NCI-H446 (cell line): ENCODE measurements around the gene RTN4IP1.

ENCODE experiments used
- DNase-seq, 2 experiments: peaks; one replicate each; lab custom pipeline; 2025; lab: John Stamatoyannopoulos, UW

RTN4IP1 gene

DNA sequence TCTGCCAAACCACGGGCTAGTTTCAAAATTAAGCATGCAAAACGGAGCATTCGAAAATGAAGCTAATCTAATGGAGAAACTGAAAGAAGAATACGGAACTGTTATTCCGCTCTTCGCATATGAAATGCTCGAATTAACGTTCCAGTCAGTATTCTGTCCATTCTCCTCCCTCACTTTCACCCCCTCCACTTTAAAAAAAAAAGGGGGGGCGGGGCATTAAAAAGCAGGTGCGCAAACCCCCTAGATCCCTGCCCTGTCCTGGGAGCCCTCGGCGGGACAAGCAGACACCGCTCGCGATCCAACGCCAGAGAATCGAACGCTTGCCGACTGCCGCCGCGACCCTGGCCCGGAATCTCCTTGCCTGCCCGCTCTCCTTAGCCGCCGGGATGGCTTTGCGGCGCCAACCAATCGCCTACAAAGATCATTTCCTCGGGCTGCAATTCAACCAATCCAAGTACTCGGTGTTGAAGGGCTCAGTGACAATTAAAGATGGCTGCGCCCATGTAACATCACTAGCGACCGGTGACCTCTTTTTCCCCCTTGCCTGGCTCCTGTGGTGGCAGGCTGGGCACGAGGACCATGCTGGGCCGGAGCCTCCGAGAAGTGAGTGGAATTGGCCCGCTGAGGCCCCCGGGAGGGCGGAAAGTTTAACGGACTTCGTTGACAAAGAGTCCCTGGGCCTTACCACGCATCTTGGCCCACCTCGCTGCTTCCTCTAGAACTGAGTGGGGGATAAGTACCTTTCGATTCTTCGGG is at the start of gene RTN4IP1, which contains the start of gene QRSL1:
RTN4IP1 (minus strand) TSS at position 396 of the 756 bp plus-strand sequence. CDS start 477 bp downstream, outside the sequence.
QRSL1 (plus strand) TSS at position 476 of the 756 bp plus-strand sequence; CDS start at position 580, 104 bp downstream.
- DNase-seq = peak; percentile 87 to 91

DNA sequence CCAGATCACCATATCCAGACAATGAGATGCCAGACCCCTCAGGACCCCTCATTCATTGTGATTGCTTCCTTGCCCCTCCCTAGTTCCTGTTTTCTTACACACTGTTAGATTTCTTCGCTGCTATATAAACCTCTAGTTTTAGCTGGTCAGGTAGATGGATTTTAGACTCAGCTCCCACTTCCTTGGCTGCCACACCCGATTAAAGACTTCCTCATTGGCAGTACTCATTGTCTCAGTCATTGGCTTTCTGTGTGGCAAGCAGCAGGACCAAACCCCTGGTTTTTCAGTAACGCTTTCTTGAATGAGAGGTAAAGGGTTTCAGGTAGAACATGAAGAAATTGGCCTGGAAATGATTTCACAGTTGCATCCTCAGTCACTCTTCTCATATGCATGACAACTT is 48.0 kb upstream of the RTN4IP1 start:
- DNase-seq = no peak

- DNase-seq = no peak
Measured at GRCh38 chr6:106674541-106675229, 45.4 kb upstream of the RTN4IP1 start.

DNA sequence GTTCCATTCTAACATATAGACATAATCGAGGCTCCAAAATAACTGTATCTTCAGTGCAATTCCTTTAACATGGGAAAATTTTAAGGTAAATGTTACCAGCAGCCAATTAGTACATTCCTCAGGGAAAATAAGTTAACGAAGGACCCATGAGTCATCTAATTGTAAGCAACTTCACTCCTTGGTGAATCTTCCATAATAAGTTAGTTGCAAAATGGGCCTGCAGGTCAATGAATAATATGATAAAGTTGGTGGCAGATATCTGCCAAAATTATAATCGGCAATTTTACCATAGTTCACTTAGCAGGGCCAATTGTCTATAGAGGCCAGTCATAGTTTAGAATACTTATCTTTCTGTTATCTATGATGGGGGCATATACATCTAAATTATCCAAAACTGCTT is 42.4 kb upstream of the RTN4IP1 start:
- DNase-seq = no peak

GRCh38 chr6:106670236-106670635 is 40.9 kb upstream of the RTN4IP1 start:
- DNase-seq = no peak

DNA sequence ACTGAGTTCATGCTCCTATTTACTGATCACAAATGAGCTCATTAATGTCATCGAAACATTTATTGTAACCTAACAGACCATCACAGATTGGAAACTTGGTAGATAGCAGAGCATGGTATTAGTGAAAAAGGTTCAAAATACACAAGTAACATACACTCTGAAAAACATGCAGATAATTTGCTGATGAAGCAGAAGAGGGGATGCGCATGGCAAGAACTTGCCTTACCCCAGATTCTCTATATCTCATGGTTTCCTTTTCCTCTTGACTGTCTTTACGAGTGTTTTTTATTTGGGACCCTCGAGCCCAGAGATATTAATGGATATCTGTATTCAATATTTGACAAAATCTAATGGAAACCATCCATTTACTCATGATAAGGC is 37.7 kb upstream of the RTN4IP1 start:
- no peak for DNase-seq

DNA sequence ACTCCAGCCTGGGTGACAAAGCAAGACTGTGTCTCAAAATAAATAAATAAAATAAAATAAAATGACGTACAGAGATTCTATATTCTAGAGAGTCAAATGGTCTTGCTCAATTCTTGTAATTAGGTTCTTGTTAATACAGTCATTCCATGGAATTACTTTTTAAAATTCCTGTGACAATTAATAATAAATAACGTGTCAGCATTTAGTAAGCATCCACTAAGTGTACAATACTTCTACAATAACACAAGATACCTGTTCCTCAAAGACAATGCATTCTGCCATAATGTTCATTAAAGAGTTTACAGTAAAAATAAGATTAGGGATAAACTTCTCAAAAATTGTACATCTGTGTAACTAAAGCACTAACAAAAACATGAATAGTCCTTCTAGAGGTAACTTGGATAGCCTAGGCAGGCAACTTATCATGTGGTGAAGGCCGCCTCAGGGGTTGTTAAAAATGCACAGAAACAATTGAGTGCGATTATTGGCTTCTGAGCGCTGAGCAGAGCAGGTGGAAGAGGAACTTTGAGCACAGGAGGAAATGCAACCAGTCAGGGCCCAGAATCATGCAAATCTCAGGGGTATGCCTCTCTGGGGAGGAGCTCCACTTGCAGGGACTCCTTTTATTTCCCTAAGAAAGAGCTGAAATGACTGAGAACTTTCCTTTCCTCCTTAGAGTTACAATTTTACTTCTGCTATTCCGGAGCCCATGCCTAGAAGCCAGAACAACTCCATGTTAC is 37.2 kb upstream of the RTN4IP1 start:
- no peak for DNase-seq

DNA sequence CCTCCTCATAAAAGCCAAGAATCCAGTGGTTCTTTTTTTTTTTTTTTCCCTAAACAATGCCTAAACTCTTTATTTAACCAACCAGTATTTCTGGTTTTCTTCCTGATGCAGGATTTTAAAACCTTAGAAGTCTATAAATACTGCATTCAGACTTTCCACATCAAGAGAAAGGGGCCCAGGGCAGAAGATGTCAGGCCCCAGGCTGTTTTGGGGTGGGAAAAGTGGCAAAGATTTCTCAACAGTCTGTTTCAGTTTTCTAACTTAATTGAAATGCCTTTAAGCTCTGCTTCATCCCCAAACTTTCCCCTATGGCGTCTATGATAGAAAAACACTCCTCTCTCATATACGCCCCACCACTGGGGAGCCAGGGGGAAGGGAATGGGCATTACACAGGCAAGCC is 33.2 kb upstream of the RTN4IP1 start:
- DNase-seq = no peak

DNA sequence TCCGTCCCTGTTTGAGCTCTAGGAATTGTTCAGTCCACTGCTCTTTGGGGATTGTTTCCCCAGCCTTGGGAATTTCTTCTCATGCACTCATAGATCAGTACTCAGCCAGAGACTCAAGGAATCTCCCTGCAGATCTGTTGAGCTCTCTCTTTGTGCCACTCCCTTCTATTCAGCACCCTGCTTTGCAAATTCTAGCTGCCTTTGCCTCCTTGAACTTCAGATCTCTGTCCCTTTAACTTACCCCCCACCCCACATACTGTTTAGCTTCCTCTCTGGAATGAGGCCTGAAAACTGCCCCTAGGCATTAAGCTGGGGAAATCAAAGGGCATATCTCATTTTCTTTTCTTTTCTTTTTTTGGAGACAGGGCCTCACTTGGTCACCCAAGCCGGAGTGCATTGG is 30.6 kb upstream of the RTN4IP1 start:
- DNase-seq = no peak

DNA sequence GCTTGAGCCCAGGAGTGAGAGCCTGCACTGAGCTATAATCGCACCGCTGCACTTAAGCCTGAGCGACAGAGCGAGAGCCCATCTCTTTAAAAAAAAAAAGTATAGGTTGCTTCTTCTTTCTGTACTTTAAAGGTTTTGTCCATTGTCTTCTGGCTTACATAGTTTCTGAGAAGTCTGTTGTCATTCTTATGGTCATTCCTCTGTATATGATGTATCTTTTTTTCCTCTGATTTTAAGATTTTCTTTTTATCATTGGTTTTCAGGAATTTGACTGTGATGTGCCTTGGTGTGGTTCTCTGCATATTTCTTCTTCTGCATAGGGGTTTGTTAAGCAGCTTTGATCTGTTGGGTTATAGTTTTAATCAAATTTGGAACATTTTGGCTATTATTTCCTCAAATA is 29.2 kb upstream of the RTN4IP1 start:
- no peak for DNase-seq

DNA sequence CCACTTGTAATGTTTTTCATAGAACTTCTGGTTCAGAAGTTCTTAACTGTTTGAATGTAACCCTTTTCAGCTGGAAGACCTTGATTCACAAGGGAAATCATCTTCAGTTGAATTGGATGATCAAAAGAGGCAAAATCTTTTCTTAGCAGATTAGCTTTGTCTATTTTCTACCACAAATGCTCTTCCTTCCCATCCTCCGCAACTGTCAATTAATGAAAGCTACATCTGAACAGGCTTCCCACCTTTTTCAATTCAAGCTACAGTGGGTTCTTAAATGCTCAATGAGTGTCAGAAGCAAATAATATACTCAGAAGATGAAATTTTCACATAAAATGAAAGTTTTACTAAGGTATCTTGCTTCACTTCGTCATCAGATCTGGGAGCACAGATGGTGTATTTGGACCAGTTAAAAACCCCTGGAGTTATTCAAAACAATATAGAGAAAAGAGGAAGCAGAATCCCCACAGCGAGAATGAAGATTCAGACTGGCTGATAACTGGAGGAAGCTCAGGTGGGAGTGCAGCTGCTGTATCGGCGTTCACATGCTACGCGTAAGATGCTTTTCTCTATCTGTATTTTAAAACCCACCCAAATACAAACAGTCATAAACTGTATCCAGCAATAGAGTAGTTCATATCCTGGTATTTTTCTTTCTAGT is 19.5 kb upstream of the RTN4IP1 start:
- no peak for DNase-seq

GRCh38 chr6:106643061-106643460 is 13.8 kb upstream of the RTN4IP1 start:
- DNase-seq = no peak

DNA sequence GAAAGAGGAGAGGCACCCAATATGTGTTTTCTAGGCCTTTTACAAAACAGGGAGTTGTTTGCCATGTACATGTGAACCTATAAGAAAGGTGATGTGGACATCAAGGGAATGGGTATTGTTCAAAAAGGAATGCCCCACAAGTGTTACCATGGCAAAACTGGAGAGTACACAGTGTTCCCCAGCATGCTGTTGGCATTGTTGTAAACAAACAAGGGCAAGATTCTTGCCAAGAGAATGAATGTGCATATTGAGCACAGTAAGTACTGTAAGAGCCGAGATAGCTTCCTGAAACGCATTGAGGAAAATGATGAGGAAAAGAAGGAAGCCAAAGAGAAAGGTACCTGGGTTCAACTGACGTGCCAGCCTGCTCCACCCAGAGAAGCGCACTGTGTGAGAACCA is 13.2 kb upstream of the RTN4IP1 start:
- no peak for DNase-seq

DNA sequence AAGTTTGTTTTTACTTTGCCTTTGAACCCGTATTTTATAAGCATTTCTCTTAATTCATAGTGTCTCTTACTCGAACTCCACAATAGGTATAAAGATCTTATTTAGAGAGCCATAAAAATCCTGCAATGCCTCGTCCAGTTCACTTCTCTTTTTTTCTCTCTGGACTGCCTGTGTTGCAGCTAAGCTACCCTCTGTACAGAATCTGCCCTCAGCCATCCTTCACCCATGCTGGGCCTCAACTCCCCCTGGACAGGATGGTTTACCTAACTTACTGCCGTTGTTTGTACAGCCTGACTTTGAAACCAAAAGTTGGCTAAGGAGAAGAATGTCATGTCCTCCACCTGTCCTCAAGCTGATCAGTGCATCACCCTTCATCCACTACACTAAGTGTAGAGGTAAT is 10.5 kb upstream of the RTN4IP1 start:
- no peak for DNase-seq

- DNase-seq = no peak
Measured at GRCh38 chr6:106637717-106638341, 8.5 kb upstream of the RTN4IP1 start.

DNA sequence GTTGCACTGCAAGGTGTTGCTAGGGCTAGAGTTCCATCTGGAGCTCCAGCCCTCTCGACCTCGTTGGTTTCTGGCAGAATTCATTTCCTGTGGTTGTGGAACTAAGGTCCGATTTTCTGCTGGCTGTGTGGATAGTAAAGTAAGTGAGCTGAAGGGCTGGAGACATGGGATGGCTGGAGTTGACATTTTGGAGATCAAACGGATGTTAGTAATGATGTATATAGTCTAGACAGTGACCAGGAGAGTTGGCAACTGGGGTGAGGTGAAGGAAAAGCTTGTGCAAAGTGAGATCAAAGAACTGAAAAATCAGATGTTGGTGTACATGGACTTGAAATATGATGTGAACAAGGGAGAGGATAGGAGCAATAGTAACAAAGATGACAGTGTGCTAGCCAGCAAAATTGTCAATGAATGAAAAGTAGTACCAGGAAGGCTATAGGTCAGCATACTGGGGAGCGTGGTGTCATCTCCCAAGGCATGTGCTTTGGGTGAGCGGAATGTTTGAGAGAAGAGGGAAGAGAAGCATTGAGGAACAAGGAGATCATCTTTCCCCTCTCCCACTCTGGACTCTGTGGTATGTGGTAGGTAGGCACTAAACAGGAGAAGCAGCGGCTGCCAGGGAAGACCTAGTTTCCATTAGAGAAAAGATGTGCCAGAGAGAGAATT is 7.9 kb upstream of the RTN4IP1 start:
- DNase-seq = no peak

DNA sequence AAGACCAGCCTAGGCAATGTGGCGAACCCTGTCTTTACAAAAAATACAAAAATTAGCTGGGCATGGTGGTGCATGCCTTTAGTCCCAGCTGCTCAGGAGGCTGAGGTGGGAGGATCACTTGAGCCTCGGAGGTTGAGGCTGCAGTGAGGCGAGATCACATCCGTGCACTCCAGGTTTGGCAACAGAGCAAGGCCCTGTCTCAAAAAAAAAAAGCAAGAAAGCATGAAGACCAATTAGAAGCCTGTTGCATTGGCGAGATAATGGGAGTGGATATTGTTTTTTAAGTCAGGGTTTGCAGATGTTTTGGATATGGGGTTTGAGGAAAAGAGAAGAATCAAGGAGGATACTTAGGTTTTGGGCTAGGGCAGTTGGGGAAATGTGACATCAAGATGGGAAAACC is 5.3 kb upstream of the RTN4IP1 start:
- DNase-seq = no peak

GRCh38 chr6:106631346-106631745 is 2.0 kb upstream of the RTN4IP1 start:
- DNase-seq = no peak

GRCh38 chr6:106630366-106630765 is 1.1 kb upstream of the RTN4IP1 start:
- no peak for DNase-seq

GRCh38 chr6:106629859-106630163 is 513 bp upstream of the RTN4IP1 start:
- no peak for DNase-seq

DNA sequence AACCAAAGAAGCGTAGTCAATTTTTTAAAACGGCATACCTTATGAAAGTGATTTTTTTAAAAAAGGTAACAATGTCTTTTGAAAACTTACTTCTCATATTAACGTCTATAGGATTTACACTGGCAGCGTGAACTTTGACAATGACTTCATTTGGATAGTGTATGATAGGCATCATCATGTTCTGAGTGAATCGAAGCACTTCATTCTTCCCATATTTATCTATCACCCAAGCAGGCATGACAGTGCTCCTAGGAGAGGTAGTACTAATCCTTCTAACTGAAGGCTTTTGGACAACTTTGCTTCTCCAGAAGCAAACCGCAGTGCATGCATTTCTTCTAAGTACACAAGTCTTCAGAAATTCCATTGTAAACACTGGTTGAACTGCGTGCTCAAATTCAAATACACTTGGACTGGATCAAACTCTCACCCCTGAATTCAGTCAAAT is 618 bp downstream of the RTN4IP1 start:
- no peak for DNase-seq
